ENCODE measurements around the gene SMAD2. TPM values are rescaled to one million over a fixed set of nuclear protein-coding genes. Genes with fewer than 3 reads are reported as not detected.

SMAD2 gene
- total and polyA plus RNA-seq, 2 of the 8 experiments (the other 6 are each of a cell fraction or from before 2014, with no cell fraction given), result 28.4 to 124 TPM

GRCh38 chr18:47901624-47902362 is 28.7 kb downstream of the SMAD2 start:
- CTCF ChIA-PET (ENCODE audit: partially characterized antibody), result interaction anchor here (0.6 to 3.0 kb wide), 3 partner anchors 17 to 763 kb away, joined by 3 to 19 read pairs (median 3); no protein-coding TSS in a partner anchor
- no peak overlapping the region for H3K4ac ChIP-seq (replicated peaks; ENCODE audit: insufficient read length, low read depth, low read length)
- TF ChIP-seq JUND (IDR thresholded peaks at IDR 0.05; ENCODE audit: low read length) (no peak), CREB1 (IDR thresholded peaks at IDR 0.05) (no peak), EGR1 (IDR thresholded peaks at IDR 0.05; ENCODE audit: borderline replicate concordance, low read depth, low read length) (no peak), BCL11A (IDR thresholded peaks at IDR 0.05; ENCODE audit: low read depth in 2 of 2, low read length in 2 of 2) (no peak), RFX5 (IDR thresholded peaks at IDR 0.05; ENCODE audit: borderline replicate concordance, low read depth, low read length) (no peak), KDM5A (IDR thresholded peaks at IDR 0.05; ENCODE audit: low read length) (no peak), BRCA1 (IDR thresholded peaks at IDR 0.05; ENCODE audit: low read depth, low read length) (no peak)

More at GRCh38 chr18:47901624-47902362, 28.7 kb downstream of the SMAD2 start:
- no peak overlapping the region for H2BK5ac ChIP-seq (ENCODE audit: low read depth, low read length)
- no peak overlapping the region; a peak in 1 of 8 replicates for H3K4me3 ChIP-seq (ENCODE audit: extremely low read depth in 1 of 4, insufficient read depth in 2 of 4, low read depth in 3 of 4, low read length in 4 of 4)
- DNase-seq (ENCODE audit: low read depth in 1 of 2, low spot score in 2 of 2) (no peak), FAIRE-seq (no peak)
- peaks cover 33 to 100% of the 10 kb centered on the region in 2 experiments for H3K79me2 ChIP-seq (ENCODE audit: control insufficient read depth in 1 of 2, insufficient read depth in 2 of 2, low read length in 2 of 2)
- no peak overlapping the region for H4K91ac ChIP-seq (replicated peaks; ENCODE audit: insufficient read length, low read length)
- no peak overlapping the region for H2BK12ac ChIP-seq (ENCODE audit: low read depth, low read length)
- no peak overlapping the region for H3K23ac ChIP-seq (ENCODE audit: insufficient read length)
- no peak overlapping the region for H3K18ac ChIP-seq (ENCODE audit: extremely low read depth, low read length)
- peak overlapping the region in 1 of 2 experiments; percentile 22; a peak in 1 of 4 replicates for H3K4me2 ChIP-seq (ENCODE audit: insufficient read depth in 1 of 2, low read depth in 2 of 2, low read length in 2 of 2)
- H2AFZ ChIP-seq (ENCODE audit: low read length), result no peak overlapping the region
- no peak overlapping the region for H4K8ac ChIP-seq (ENCODE audit: extremely low read depth, insufficient read depth, low read length)
- no peak overlapping the region for H3K9ac ChIP-seq (replicated peaks in 1 of 4; ENCODE audit: extremely low read depth in 1 of 4, low read depth in 3 of 4, low read length in 3 of 4)
- no peak overlapping the region for H3K14ac ChIP-seq (ENCODE audit: insufficient read length)
- H3K4me1 ChIP-seq (replicated peaks in 1 of 4; ENCODE audit: control insufficient read depth in 3 of 4, insufficient read depth in 4 of 4, low read length in 3 of 4), result peaks cover 3 to 29% (median 13%) of the 10 kb centered on the region in 4 experiments; a peak in 5 of 7 replicates
- no peak overlapping the region for H2BK120ac ChIP-seq (replicated peaks; ENCODE audit: low read depth, low read length)
- H3K9me3 ChIP-seq (ENCODE audit: insufficient read depth in 2 of 2, low read depth in 1 of 2, low read length in 1 of 2), result peaks cover 4 to 6% of the 10 kb centered on the region in 2 experiments; a peak in 2 of 4 replicates
- no peak overlapping the region for H2AK5ac ChIP-seq (ENCODE audit: low read depth, low read length)
- H3K23me2 ChIP-seq (ENCODE audit: low read depth, low read length), result no peaks in the 10 kb centered on the region
- no peak overlapping the region for H2BK15ac ChIP-seq (ENCODE audit: low read length)
- peaks cover 9% of the 10 kb centered on the region for H3K79me1 ChIP-seq (ENCODE audit: low read depth, low read length)
- H4K5ac ChIP-seq (ENCODE audit: insufficient read length, low read depth, low read length), result no peak overlapping the region
- H3K27ac ChIP-seq (ENCODE audit: low read depth, low read length), result no peak overlapping the region
- no peak overlapping the region for H3K56ac ChIP-seq (replicated peaks; ENCODE audit: insufficient read length, low read depth, low read length)
- H2BK20ac ChIP-seq (ENCODE audit: low read length), result no peak overlapping the region
- POLR2A ChIA-PET (ENCODE audit: partially characterized antibody), result no interaction called here
- no peaks in the 10 kb centered on the region for H3K27me3 ChIP-seq (replicated peaks in 1 of 4; ENCODE audit: control insufficient read depth in 3 of 4, extremely low read depth in 1 of 4, insufficient read depth in 3 of 4, low read length in 3 of 4)
- H4K20me1 ChIP-seq (replicated peaks in 1 of 2; ENCODE audit: control insufficient read depth in 1 of 2, insufficient read depth in 2 of 2, low read length in 2 of 2), result peaks cover 5 to 9% of the 10 kb centered on the region in 2 experiments
- peaks cover 0 to 5% (median 2%) of the 10 kb centered on the region in 4 experiments; a peak in 2 of 8 replicates for H3K36me3 ChIP-seq (ENCODE audit: control insufficient read depth in 2 of 4, insufficient read depth in 4 of 4, low read length in 3 of 4)
- 63% methylated on average over 7 of the region's 7 CpGs; no CpG with 5 or more reads in 1 of the 2 experiments for WGBS, 2 experiments (ENCODE audit: extremely low coverage in 1 of 2, insufficient coverage in 1 of 2, insufficient read length in 1 of 2, insufficient replicate concordance in 2 of 2, low coverage in 1 of 2, low lambda C conversion rate in 2 of 2, missing lambda C conversion rate in 1 of 2)
